GM18907 (cell line): ENCODE data around the gene SLC2A13.
"Not testable (repeated sequence)": the region's sequence is repeated elsewhere in the genome, so short reads cannot be mapped to it uniquely, and the experiment has no call there.

Experiments used
- ATAC-seq: cut with Tn5 transposase; IDR thresholded peaks from one replicate; pipeline ENCODE4 v1.9.1; 2021; ENCODE audit warnings: mild to moderate bottlenecking, moderate library complexity; ENCODE audit not compliant: unreplicated experiment

SLC2A13 gene

DNA sequence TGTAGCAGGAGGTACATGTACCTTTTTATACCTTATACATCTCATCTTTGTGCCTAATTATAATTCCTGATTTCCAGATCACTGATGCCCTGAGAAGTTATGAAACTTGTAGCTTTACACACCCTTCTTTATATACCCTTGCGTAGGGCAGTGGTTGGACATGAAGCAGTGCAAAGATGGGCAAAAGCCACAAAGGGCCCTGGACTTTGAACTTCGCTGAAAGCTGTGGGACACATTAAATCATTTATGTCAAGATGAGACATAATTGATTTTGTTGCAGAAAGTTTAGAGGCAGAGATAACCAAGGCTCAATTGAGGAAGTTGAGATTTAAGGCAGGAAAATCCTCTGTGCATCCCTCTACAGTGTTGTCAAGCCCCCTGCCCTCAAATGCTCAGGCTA, 170.0 kb downstream of the SLC2A13 start:
- ATAC-seq: no peak

DNA sequence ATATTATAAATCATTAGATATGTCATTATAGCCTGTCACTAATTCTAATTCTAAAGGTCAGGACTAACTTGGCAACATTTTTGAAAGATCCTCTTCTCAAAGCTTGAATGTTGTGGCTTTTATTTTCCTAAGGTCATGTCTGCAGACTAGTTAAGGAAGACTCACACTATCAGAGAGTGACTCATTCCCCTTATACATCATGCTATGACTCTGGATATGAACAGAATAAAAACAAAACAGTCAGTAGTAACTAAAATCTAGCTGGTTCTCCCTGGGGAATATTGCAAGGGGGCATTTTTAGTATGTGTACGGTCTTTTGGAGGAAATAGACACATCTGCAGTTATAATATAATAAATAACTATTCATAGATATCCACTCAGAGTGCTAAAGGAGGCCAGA, 170.6 kb downstream of the SLC2A13 start:
- ATAC-seq: no peak

- no peak for ATAC-seq
Observed at GRCh38 chr12:39931857-39932256, 174.0 kb downstream of the SLC2A13 start.

DNA sequence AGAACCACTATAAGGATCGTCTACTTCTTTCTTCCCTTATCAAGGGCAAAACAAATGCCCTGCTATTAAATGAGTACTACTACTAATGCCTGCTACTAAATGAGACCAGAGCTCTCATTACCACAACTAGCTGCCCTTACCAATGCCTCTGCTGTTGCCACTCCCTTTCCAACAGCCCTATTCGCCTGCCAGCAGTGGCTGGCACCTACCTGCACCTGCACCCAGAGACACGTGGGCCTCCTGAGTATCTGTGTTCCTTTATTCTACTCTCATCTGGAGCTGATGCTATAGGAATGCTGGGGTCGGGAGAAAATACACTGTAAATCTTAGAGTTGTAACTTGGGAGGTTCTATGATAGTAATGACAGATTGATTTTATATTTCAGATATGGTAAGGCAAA, 174.7 kb downstream of the SLC2A13 start:
- no peak for ATAC-seq

DNA sequence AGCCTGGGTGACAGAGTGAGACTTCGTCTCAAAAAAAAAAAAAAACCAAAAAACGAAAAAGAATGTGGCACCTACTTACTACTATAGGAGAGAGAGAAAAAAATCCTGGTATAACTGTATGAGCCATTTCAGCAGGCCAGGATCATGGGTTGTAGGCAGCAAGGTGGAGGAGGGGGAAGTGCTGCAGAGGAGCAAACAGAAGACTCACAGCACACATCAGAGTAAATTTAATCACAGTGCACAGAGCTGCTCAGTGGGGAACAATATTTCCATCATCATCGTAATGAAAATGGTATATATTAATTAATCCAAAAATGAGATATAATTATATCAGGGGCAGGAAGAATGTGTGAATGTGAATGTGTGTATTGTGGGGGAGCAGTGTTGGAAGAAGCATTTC, 175.8 kb downstream of the SLC2A13 start:
- ATAC-seq: no peak

DNA sequence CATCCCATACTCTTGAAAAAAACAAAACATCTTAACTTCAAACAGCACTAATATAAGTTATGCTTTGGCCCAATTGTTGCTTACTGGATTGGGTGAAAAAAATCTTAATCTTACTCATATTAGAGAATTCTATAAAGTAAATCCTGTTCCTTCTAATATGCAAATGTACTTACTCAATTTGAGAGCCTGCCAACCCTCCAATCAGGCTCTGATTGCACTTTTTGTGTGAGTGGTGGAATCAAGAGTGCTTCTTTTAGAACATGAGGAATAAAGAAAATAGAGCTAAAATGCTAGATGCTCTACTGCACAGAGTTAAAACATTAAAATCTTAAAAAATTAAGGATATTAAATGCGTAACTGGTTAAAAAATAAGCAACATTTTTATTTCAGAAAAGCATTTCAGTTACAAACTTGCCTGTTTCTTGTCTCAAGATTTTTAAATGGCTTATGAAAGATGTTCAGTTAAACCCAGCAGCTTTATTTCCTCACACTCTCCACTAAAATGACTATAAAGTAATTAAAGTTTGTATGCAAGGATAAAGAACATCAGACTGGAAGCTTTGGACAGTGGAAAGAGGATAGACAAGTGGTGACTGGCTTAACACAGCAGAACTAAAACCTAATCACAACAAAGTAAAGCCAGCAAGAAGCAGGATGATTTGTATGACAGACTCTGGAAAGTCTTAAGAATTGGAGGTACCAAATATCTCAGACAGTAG, 177.5 kb downstream of the SLC2A13 start:
- ATAC-seq: no peak

GRCh38 chr12:39923364-39923763, 182.5 kb downstream of the SLC2A13 start:
- ATAC-seq: no peak

DNA sequence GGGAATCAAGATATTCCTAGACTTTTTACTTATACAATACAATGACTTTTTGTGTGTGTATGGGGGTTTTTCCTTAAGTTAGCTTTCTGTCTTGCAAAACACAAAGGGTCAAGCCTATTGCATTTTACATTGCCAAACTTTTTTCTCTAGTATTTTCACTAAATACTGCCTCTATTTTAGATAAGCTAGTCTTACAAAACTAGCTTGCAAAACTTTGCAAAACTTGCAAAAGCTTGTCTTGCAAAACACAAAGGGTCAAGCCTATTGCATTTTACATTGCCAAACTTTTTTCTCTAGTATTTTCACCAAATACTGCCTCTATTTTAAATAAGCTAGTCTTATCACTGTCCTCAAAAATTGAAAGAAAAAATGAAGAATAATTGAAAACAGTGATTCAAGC, 183.3 kb downstream of the SLC2A13 start:
- not testable (repeated sequence) for ATAC-seq

- no peak for ATAC-seq
Observed at GRCh38 chr12:39920647-39921046, 185.2 kb downstream of the SLC2A13 start.

GRCh38 chr12:39920222-39920621, 185.7 kb downstream of the SLC2A13 start:
- no peak for ATAC-seq

GRCh38 chr12:39919790-39920189, 186.1 kb downstream of the SLC2A13 start:
- ATAC-seq: no peak

DNA sequence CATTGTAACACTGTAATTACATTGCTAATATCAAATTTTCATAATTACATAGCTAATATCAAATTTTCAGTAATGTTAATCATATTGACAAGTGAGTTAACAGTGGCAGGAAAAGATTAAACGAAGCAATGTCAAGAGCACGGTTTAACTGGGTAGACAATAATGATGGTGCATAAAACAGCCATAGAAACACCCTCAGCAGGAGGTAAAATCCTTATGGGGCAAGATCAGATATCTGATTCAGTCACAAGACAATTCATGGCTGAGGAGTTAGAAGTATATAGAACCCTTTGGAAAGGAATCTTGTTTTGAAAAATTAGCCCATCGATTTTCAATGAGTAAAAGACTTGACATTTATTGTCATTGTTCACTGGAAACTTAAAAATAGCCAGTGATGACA, 190.6 kb downstream of the SLC2A13 start:
- no peak for ATAC-seq

DNA sequence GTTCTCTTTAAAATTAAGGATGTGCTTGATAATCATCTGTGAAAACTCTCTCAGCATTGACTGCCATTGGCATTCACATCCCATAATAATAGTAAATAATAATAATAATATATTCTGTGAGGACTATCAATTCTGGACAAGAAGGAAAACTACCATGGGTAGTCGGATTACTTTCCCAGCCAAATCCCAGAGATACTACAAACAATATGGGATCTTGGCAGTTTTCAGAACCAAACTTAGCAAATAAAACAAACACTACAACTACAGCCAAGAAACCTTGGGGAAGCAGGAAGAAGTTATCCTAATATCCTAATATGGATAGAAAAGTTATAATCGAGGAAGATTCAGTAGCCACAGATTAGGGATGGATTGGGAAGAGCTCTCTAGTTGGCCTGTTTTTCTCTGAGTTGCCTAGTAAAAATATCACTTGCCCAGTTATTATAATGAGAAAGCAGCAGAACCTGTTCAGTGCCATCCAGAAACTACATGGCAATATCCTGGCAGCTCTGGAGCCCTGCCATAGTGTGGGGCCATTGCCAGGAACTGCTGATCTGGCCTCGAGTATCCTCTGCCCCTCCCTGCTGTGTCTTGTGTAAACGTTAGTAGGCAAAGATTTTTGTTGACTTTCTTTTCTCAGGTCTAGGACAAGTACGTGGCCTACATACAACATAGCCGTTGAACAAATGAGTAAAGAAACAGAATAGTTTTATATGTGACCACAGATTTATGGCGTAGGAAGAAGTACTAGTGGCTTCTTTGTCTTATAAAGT, 193.5 kb downstream of the SLC2A13 start:
- ATAC-seq: no peak

DNA sequence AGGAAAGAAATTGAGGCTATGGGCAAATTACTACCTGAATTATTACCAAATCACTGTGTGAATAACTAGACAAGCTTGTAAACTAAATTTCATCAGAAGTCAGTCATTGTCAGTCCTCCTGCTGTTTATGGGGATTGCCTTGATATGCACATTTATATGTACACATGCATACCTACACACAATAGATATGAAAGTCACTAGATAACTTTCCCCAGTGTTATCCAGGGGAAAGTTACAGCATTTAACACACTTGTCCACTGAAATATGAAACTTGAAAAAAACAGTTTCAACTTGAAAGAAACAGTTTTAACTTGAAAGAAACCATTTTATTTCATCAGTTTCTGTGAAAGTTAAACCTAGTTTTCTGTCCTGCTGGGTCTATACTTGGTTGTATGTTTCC, 199.6 kb downstream of the SLC2A13 start:
- no peak for ATAC-seq

DNA sequence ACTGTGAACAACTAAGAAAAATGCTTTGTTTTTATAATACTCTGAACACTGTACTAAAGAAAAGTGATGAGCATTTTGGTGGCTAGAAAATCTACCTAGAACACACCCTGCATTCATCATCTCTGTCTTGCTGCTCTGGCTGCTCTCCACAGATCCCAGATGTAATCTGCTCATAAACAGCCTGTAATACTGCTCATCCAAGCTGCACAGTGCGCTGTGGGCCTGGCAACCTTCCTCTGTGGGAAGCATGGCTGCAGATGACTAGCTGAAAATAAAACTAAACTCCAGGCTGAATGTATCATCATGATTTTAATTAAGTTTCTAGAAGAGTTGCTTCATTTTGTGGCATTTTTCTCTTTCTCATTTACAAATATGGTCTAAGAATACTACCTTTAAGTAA, 200.7 kb downstream of the SLC2A13 start:
- ATAC-seq: no peak

- ATAC-seq: no peak
Observed at GRCh38 chr12:39902821-39903220, 203.1 kb downstream of the SLC2A13 start.

DNA sequence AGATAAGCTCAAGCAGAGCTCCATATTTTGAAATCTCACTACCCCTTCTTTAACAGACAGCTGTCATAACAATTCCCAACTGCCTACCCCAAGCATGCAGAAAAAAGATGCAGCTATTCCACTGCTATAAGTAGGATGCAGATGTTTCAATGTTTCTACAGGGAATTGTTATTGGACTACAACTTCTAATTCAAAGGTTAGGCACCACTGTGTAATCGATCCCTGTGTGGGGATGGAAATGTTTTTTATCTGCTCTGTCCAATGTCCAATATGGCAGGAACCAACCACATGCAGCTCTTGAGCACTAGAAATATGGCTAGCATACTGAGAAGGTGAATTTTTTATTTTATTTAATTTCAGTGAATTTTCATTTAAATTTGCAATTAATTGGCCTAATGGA, 208.6 kb downstream of the SLC2A13 start:
- ATAC-seq: no peak

- ATAC-seq: not testable (repeated sequence)
Observed at GRCh38 chr12:39893388-39893787, 212.5 kb downstream of the SLC2A13 start.

DNA sequence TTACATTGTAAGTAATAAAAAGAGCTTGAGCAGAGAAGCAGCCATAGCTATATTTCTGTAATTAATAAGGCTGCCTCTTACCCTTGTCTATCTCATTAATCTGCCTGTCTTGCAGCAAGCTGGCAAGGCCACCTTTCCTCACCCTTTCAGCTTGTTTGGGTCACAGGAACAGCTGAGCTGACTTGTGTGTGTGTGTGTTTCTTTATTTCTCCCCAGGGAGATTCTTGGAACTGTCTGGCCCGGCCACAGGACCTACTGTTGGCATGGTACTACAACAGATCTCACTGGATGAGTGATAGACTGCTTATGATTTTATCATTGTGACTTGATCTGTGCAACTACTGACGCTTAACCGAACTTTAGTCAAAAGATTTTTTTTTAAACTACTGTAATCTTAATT, 213.7 kb downstream of the SLC2A13 start:
- no peak for ATAC-seq

DNA sequence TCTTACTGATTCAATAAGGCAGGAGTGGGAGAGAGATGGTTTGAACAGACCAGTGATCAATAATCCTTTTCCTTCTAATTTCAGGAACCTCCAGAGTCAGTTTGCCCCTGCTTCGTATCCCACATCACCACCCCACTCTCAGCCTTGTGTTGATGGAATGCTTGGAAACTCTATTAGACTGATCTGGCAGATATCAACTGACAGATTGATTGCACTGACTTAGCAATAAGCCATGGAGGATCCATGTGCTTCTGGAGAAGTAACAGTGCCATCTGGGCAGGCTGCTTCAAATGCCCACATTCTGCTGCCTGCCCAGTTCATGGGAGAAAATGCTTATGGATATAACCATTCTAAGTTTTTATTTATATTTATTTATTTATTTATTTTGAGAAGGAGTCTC, 218.0 kb downstream of the SLC2A13 start:
- ATAC-seq: no peak

DNA sequence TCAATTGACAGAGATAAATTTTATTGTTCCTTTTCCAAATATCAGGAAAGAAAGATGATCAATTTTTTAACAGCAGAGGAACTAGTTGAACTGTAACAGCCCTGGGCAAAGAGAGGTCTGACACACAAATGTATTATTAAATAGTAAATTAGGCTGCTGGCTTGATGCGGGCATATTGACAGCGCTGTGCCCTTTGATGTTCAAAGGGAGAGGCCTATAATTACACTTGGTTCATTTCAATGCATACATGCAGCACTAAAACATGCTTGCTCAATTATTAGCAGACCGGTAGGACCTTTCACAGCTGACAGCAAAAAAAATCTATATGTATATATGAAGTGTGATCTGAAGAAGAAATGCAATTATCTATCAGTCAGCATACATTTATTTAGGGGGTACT, 219.8 kb downstream of the SLC2A13 start:
- no peak for ATAC-seq

- ATAC-seq: no peak
Observed at GRCh38 chr12:39884616-39885125, 221.2 kb downstream of the SLC2A13 start.
